Fibroblast of skin of left biceps (primary cell): ENCODE measurements around the gene CCNQ.

Experiments
- DNase-seq, 2 experiments: peaks; one replicate each; pipeline ENCODE4 v3.0.0-alpha.2; 2013; ENCODE audit warnings: low read depth in 2 of 2

Gene CCNQ

DNA sequence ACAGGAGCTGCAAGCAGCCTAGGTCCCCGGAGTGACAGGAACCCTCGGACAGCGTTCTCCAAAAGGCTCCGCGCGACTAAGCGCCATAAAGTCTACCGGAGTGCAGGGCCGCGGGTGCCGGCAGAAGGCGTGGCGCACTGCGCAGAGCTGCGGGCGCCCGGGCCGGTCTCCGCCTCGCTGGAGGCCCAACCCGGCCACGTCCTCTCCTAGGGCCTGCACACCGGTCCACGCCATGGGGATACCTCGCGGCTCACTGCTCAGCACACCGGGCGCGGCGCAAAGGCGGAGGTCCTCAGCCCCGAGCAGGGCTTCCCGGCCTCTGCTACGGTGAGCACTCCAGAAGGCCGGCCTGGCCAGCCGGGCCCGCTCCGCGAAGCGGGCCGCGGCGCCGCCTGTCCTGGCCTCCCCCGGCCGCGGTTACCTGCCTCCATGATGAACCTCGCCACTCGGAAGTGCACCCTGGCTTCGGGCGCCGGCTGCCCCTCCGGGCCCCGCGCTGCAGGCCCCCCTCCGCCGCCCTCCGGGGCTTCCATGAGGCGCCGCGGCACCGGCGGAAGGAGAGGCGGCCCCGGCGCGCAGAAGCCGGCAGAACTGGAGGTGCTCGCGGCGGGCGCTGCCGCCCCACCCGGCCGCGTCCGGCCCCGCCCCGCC lies at the start of gene CCNQ:
TSS of gene CCNQ (minus strand) at position 599 of the 651 bp plus-strand sequence. CDS start at position 533, 66 bp downstream.
- no peak for DNase-seq

GRCh38 chrX:153647461-153648357 lies 48.8 kb upstream of the CCNQ start:
- DNase-seq = no peak

- DNase-seq = no peak
These were observed 47.9 kb upstream of the CCNQ start, which contains the start of gene DUSP9 for GRCh38 chrX:153646620-153647373. Gene DUSP9, plus strand, starts transcription at chrX:153647203. Its CDS starts 751 bp downstream, at chrX:153647954.

DNA sequence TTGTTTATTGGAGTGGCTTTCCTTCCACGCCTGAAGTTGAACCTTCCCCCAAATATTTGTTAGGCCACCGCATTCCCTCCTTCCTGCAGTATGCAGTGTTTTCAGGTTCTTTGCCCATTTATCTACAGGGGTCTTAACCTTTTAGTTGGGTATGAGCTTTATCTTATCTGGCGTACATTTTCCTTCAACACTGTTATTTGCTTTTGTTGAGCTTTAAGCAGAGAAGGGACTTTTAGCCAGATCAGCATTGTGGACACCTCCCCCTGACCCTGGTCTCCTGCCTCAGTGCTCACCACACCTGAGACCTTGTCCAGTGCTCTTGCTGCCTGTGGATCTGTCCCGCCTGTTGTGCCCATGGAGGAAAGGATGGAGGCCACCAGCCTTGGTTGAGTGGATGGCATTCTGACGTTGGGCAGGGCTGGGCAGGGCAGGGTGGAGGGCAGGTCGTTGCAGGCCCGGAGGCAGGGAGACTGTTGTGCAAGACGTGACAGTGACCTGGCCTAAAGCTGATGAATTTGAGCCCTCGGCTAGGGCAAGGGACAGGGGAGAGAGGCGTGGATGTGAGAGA lies 47.1 kb upstream of the CCNQ start:
- no peak for DNase-seq

DNA sequence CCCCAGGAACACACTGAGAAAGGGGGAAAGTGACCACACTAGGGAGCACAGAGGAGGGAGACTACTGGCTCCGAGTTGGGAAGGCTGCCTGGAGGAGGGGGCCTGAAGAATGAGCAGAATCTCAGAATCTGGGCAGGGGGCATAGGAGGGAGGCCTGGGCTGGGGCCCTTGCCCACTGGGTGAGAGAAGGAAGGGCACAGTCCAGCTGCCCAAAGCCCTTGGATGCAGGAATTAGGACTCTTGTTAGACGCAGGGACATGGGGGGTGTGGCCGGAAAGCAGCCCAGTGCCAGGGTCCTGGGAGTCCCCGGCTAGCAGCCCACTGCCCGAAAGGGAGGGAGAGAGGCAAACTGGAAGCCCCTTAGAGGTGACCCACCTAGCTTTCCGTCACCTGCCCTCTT lies 46.2 kb upstream of the CCNQ start:
- DNase-seq = no peak

DNA sequence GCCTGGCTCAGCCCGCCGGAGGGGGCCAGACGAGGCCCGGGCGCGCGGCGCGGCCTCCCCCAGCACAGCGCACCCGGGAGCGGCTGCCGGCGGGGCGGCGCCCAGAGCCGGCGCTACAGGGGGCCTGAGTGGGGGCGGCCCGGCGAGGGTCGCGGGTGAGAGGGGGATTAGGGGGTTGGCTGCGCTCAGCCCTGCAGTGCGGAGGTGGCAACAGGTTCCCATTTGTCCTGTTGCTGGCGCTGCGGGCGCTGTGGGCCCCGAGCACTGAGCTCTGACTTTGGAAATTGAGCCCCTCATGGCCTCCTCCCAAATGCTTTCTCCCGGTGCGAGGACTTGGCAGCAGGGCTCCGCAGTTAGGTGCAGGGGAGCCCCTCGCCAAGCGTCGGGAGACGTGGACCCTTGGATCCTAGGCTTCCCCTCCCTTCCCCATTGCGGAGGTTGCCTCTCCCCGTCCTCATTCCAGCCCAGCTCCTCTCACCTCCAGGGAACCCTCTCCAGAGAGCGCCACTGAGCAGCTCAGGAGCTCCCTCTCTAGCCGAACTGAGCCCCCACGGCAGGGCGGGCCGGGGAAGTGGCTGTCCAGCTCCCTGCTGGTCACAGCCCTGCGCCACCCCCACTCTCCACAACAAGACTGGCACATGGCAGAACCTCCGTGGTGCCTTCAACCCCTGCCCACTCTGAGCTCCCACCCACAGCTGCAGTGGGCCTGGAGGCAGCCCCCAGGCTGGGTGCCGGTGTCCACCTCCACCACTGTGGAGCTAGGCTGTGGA lies 45.6 kb upstream of the CCNQ start:
- DNase-seq = no peak

DNA sequence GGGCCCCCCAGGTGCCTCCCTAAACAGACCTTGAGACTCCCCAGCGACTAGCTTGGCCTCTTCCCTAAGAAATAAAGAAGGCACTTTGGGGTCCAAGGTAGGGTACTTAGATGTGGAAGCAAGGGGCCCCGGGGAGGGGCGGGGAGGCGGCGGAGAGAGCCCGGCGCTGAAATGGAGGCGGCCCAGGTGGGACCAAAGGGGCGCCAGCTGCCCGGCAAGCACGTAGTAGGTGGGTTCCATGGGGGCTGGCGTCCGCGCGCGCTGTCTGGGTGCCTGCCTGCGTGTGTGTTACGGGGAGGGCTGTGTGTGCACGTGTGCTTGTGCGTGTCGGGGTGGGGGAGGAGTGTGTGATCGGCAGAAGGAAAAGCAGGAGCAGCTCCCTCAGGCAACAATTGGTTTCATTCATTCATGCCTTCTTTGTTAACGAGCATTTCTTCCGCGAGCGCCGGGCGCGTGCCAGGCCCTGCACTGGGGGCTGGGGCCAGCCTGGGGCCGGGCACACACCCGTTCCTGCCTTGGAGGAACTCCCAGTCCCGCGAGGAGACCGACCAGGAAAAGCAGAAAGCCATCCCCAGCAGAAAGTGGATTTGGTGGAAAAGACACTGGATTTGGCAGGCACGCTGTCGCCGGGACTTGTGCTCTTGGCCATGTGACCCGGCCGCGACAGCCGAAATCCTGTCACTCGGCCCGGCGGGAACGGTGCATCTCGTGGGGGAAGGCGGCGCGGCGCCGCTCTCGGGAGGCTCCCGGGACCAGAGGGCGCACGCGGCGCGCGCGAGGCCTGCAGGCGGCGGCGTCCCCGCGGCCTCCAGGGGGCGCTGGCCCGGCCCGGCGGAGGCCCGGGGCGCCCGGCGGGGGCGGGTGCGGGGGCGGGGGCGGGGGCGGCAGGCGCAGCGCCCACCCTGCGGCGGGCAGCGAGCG lies 44.8 kb upstream of the CCNQ start:
- DNase-seq = no peak

- no peak for DNase-seq
These were observed 43.9 kb upstream of the CCNQ start for GRCh38 chrX:153642655-153643430.

DNA sequence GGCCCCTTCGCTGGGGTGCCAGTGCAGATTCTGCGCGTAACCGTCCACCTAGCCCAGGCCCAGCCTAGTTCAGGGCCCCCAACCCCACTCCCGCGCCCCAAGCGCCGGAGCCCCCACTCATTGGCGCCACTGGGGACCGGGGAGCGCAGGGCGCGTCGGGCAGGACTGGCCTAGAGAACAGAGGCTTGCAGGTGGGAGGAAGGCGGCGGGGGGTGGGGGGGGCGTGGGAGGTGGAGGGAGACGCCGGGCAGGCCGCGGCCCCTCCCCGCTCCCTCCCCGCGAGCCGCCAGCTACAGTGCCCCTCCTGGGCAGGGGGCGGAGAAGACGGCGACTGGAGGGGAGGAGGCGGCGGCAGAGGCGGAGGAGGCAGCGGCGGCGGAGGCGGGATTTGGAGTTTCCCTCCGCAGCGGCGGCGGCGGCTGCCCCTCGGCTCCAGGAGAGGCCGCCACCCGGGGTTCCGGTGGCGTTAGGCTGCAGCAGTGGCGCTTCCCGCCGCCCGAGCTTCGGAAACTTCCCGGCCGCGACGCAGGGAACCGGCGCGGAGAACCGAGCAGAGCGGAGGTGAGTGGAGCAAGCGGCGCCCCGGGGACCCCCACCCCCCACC lies 43.2 kb upstream of the CCNQ start:
- DNase-seq = no peak

- no peak for DNase-seq
These were observed 42.7 kb upstream of the CCNQ start for GRCh38 chrX:153641627-153642026.

DNA sequence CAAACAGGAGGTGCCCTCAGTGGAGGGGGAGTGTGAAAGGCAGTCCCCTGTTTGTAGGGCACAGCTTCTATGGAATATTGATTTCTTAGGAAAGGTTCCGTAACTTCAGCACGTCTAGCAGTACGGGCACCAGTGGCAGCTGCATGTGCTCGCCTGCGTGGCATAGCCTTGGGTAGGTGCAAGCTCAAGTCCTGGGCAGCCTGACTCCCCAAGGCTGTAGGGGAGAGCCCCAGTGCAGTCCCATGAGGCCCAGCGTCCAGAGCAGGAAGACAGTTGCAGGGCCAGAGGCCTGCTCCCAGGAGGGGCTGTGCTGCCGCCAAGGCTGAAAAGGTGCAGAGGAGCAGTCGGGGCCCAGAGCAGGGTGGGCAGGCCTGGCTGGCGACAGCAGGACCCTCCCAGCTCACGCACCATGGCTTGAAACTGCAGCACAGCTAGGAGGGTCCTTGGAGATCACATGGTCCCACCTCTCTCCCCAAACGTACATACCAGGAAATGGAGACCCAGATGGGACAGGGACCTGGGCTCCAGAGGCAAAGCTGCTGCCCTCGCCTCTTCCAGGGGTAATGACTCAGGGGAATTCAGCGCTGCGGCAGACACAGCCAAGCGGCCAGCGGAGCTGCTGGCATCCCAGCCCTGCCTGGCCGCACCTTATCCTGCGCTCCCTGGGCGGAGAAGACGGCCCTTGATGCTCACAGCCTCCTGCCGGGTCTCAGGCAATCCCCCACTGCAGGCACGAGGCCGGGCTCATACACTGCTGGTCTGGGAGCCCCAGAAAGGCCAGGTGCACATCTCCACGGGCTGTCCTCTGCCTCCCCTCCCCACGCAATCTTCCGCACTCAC lies 42.0 kb upstream of the CCNQ start:
- DNase-seq = no peak

DNA sequence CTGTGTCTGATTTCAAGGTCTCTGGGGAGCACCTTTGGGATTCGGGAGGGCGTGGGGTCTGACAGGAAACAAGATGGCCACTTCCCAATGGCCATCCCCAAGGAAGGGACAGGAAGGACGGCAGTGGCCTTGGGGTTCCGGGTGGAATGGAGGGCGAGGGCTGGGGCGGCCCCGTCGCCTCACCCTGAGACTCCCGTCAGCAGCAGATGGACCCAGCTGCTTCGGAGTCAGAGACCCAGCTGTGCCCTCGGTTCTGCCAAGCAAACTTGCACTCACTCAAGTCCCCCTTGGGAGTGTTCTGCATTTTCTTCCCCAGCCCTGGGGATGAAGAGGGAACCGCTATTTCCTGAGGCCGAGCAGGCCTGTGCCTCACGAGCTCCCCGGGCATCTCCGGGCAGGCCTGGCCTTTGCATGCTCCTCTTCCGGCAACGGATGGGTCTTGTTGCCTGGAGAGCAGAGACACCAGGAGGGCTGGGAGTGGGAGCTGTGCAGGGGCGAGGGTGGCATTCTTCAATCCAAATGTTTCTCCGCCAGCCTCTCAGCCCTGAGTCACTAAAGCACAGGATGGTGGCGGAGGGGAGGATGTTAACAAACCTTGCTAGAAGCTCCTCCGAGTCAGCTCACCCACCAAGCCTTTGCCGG lies 41.2 kb upstream of the CCNQ start:
- no peak for DNase-seq

DNA sequence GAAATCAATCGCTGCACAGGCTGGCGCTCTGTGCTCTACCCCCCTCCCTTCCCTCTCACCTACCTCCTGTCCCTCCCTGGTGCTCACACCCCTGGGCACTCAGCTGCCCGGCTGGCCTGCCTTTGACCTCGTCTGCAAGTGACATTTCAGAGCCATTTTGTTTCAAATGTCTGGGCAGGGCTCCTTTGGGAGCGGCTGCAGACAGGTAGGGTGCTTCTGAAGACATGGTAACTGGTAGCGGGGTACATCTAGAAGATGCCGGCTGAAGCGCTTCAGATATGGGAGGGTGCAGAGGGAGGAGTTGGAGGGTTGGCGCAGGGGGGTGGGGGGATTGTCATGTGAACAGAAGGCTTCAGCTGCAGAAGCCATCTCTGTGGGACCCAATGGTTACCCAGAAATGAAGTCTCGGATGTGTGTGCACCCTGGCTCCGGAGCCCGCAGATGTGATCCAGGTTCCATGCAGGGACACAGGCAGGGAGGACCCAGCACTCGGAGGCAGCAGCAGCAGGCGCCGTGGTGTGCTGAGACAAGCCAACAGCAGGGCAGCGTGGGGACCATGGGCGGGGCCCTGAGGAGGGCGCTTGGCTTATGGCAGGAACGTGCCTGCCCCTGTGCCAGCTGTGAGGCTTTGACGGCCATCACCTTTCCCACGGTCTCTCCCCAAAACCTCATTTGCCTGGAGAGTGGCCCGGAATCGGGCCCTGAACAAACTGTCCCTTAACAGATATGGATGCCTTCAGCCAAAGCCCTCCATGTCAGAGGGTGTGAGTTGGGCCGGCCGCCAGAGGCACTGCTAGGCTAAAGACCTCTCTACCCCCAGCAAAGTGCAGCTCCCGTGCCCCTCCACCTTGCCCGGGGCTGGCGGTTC lies 40.5 kb upstream of the CCNQ start:
- DNase-seq = no peak

DNA sequence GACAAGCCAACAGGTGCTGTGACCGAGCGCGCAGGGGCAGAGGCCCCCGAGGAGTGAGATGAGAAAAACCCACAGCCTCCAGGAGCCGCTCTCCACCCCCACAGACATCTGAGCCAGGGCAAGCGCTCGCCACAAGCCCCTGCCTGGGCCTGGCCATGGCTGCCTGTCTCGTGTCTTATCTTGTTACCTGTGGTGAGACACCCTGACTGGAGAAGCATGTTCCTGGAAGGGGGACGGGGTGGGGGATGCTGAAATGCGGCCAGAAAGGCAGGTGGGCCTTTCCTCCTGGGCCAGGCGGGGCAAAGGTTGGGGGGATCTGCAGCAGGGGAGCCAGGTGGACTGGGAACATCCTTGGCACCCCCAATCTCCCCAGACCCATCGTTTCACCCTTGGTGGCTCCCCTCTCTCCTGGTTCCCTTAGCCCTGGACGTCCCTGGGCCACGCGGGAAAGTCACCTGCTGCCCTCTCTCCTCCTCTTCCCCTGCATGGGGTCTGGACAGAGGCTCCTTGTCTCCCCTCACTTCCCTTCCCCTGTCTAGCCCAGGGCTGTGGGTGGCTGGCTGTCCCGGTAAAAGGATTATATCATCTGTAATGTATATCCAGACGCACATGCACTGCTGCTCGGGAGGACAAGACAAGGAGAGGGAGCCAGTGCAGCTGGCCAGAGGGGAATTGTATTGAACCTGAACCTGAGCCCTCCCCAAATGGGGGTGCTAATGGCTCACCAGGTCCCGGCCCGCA lies 39.7 kb upstream of the CCNQ start:
- no peak for DNase-seq

DNA sequence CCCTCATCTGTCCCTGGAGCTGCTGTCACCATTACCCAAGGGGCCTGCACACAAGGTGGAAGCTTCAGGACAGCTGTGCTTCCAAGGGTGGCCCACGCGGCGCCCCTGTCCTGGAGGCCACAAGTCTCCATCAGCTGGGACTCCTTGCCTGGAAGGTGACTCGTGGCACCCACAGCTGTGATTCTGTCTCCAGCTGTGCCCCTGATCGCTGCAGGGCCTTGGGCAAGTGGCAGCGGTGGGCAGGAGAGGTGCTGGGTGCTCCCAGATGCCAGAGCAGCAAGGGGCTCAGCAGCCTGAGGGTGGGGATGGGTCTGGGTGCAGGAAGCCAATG lies 39.1 kb upstream of the CCNQ start:
- no peak for DNase-seq
